ENCODE data around the gene ZNF385A. TPM values are rescaled to one million over a fixed set of nuclear protein-coding genes. Genes with fewer than 3 reads are reported as not detected.

ZNF385A gene
- total and polyA plus RNA-seq, 2 of the 13 experiments (the other 11 are each of a cell fraction or from before 2014, with no cell fraction given), result 0.44 to 0.67 TPM

DNA sequence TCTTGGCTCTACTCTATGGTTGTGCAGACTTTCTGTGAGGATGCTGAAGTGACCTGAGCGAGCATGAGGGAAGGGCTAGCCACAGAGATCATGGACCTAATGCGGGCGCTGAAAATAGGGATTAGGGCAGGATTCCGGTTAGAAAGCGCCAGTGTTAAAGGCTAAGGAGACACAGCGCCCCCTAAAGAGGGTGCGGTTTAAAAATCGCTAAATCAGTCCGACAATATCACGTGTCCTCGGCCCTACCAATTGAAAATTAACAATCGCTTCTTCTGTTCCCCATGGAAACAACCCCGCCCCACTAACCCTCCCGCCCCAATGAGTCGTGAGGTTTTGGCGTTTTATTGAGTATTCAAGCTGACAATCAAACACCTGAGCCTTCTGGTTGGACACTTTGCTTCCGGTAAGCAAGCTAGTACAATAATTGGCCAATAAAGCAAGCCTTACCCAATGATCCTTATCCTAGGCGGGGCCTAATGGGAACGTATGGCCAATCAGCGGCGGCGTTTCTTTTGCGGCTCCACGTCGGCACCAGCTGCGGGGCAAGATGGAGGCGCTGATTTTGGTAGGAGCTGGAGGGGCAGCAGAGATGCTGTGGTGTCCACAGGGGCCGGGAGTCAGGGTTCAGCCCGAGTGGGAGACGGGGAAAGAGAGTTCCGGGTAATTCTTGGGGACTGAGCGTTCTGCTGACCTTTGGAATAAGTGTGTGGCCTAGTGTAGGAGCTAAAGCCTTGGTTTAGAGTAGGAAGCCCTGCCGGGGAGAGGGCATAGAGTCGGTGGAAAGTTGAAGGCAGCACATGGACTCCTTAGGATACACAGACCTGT is 59.7 kb downstream of the ZNF385A start, which contains the start of gene COPZ1 (continued):
- TF ChIP-seq UBTF (CRISPR knock-in tag; IDR thresholded peaks at IDR 0.05) (peak; percentile 94), MED1 (CRISPR knock-in tag; IDR thresholded peaks at IDR 0.05) (no peak), ZXDC (CRISPR knock-in tag; IDR thresholded peaks at IDR 0.05) (no peak), ZNF362 (CRISPR knock-in tag; IDR thresholded peaks at IDR 0.05; ENCODE audit: borderline replicate concordance) (no peak), KLF6 (CRISPR knock-in tag; IDR thresholded peaks at IDR 0.05) (0 out of 2 replicates have a peak, but pooled peaks have one; percentile 17), SMARCE1 (IDR thresholded peaks at IDR 0.05; ENCODE audit: borderline replicate concordance) (no peak), NR3C1 (CRISPR knock-in tag; IDR thresholded peaks at IDR 0.05) (no peak), ESRRA (CRISPR knock-in tag; IDR thresholded peaks at IDR 0.05; ENCODE audit: low read depth) (no peak), MYC (CRISPR knock-in tag; IDR thresholded peaks at IDR 0.05; ENCODE audit: borderline replicate concordance) (peak; percentile 57; the same call in 1 of the 2 replicates), ZNF646 (CRISPR knock-in tag; IDR thresholded peaks at IDR 0.05) (no peak), NFKB2 (CRISPR knock-in tag; IDR thresholded peaks at IDR 0.05; ENCODE audit: borderline replicate concordance) (peak; percentile 31; the same call in 1 of the 2 replicates), ZNF7 (CRISPR knock-in tag; IDR thresholded peaks at IDR 0.05) (no peak), HHEX (CRISPR knock-in tag; IDR thresholded peaks at IDR 0.05) (no peak), MTA3 (CRISPR knock-in tag; IDR thresholded peaks at IDR 0.05) (no peak)
- TF ChIP-seq, protein P1, sequence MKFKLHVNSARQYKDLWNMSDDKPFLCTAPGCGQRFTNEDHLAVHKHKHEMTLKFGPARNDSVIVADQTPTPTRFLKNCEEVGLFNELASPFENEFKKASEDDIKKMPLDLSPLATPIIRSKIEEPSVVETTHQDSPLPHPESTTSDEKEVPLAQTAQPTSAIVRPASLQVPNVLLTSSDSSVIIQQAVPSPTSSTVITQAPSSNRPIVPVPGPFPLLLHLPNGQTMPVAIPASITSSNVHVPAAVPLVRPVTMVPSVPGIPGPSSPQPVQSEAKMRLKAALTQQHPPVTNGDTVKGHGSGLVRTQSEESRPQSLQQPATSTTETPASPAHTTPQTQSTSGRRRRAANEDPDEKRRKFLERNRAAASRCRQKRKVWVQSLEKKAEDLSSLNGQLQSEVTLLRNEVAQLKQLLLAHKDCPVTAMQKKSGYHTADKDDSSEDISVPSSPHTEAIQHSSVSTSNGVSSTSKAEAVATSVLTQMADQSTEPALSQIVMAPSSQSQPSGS (CRISPR knock-in tag; IDR thresholded peaks at IDR 0.05), result no peak

Data from HepG2 (cell line).